Measurements from ENCODE around the gene PPM1N.

PPM1N gene

DNA sequence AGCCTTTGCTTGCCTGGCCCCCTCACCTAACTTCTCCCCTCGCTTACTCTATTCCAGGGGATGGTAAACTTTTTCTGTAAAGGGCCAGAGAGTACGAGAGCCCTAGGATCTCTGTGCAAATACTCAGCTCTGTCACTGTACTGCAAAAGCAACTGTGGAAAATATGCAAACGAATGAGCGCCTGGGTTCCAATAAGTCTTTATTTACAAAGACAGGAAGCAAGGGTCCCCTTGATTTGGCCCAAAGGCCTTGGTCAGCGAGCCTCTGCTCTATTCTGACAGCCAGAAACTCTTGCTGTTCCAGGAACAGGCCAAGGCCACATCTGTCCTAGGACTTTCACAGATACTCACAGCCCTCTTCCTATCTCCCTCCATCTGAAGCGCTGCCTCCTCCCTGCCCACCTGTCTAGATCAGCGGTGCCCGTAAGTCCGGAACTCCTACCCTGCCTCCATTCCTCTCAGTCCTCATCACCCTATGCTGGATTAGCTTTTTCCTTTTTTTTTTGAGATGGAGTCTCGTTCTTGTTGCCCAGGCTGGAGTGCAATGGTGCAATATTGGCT lies 49.0 kb downstream of the PPM1N start:
- DNase-seq: no peak

DNA sequence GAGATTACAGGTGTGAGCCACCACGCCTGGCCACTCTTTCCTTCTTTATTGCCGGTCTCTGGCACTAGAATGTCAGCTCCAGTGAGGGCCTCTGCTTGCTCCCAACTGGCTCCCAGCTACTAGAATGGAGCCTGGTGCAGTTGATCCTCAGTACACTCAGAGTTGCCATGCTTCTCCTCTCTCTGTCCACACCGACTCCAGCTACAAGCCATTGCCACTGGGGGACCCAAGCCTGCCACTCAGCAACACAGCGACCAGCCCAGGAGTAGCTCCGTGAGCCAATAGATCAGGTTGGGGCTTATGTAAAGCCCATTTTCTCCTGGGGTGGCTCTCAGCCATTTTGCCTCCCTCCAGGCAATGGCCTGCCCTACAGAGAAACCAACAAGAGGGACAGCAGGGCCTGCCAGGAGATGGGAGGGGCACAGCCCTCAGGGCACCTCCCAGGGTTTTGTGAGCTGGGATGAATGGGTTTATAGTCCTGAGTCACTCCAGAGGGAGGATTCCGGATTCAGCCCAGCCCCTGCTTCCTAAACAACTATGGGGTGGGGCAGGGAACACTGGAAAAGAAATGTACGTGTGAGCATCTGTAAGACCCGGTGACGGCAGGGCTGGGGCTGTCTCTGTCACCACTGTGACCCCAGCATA lies 49.8 kb downstream of the PPM1N start:
- DNase-seq: no peak

Measured in activated naive CD4-positive, alpha-beta T cell treated with anti-CD3 and anti-CD28 coated beads, Interleukin-2, amount 50 U/mL, for 16 hours (primary cell).